Effector CD8-positive, alpha-beta T cell (primary cell): ENCODE data around the gene CCNH.

Experiments used
- DNase-seq: peaks from one replicate; lab custom pipeline; 2025; lab: John Stamatoyannopoulos, UW

The CCNH gene

DNA sequence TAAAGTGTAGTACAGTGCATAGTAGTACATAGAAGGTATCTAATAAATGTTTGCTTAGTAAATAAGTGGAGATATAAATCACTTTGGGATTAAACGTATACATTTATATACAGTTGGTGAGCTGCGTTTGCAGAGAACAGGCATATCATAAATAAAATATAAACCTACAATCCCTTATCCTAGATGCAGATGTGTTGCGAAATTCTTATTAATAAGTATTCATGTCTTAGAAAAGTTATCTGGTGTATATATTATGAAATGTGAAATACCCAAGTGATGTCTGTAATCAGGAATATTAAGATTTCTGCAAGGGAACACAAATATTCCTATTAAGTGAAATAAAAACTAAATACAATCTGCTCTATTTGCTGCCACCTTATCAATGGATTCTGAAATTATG is 8.8 kb downstream of the CCNH start:
- DNase-seq: no peak

- DNase-seq: no peak
These were observed 9.3 kb downstream of the CCNH start for GRCh38 chr5:87403409-87403808.

DNA sequence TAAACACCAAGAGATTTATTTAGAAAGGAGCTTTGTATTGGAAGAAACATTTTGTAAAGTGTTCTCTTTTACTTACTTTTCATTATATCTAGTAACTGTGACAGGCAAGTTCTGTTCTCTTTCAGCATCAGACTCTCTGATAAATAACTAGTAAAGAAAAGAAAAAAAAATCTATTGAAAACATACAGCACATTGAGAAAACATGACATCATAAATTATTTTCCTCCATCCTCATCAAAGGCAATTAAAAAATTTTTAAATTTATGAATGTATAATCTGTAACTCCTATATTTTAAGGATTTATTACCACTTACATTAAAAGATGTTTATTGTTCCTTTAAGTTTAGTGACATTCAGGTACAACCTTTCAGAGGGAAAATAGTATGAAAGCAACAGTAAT is 11.1 kb downstream of the CCNH start:
- no peak for DNase-seq

GRCh38 chr5:87400305-87400899 is 12.3 kb downstream of the CCNH start:
- no peak for DNase-seq

DNA sequence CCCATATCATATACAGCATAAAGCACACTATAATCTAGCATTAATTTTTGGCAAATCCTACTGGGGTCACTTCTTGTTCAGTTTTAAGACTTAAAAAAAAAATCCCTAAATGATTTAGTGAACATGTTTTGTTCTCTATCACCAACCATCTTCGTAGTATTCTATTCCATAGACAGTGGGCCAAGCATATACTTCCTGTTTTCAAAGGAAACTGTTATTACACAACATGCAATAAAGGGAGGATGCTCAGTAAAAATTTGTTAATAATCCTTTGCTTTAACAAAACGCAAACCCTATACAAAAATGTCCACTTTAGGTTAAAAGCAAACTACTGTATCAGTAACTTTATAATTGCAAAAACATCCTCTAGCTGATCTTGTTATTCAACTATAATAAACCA is 13.0 kb downstream of the CCNH start:
- no peak for DNase-seq

DNA sequence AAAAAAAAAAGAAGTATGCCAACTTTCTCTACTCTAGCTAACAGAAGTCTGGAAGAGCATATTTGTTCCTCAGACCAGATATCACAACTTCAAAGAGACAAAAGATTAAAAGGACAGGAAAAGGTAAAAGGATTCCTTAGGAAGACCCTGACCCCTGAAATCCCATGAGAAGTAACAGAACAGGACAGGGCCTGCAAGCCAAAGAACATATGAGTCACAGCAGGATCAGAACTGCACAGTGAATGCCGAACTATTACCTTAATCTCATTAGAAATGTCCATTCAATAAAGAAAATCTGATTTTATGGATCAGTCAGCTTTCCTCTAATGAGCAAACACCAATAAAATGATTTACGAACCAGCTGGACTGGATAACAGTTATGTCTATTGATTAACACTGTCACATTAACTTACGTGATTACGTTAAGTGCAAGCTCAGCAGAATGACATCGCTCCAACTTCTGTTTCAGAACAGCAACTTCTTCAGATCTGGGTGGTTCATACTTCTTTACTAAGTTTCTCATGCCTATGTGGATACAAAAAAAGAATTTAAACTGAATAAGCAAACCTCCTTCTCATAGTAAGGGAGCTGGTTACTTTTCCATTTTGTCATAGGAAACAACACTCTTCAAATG is 13.6 kb downstream of the CCNH start:
- no peak for DNase-seq

DNA sequence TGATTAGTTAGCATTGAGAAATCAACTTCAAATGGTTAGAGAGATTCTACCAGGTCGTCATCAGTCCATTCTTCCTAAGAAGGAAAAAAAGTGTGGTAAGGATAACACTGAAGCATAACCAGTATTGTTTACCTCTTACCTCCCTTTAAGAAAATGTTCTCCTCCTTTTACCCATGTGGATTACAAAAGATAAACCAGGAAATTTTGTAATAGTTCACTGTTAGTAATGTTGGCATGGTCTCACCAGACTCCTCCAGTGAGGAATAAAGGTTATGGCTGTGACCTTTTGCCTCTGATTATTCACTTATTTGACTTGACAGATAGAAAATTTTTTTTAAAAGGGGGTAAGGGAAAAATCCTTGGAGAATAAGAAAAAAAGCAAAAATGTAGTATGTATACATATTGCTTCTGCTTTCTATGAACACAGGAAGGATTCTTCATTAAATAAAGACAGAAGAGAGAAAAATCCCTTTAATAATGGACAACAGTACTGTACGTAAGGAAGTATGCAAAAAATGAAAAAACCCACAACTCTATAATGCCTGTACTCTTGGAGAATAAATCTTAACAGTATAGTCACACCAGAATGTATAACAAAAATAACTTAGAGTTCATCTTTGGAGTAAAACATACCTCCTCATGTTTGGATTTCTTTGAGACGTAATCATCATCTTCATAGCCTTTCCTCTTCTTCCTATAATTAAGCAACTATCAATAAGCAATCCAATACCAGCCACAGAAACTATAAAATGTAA is 18.1 kb downstream of the CCNH start:
- no peak for DNase-seq

DNA sequence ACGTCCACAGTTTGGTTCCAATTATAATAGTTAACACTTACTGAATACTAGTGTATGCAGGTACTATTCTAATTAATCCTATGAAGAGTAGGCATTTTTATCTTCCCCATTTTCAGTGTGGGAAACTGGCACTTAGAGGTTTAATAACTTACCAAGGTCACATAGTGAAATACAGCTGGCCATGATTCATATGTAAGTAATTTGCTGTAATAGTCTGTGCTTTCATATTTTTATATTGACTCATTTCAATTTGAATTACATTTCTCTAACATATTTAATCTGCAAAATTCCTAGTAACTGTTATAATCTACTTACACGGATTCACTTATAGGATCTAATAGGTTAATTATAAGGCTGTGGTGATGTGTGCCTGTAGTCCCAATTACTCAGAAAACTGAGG is 19.4 kb downstream of the CCNH start:
- no peak for DNase-seq

GRCh38 chr5:87392801-87393200 is 19.9 kb downstream of the CCNH start:
- DNase-seq: no peak

DNA sequence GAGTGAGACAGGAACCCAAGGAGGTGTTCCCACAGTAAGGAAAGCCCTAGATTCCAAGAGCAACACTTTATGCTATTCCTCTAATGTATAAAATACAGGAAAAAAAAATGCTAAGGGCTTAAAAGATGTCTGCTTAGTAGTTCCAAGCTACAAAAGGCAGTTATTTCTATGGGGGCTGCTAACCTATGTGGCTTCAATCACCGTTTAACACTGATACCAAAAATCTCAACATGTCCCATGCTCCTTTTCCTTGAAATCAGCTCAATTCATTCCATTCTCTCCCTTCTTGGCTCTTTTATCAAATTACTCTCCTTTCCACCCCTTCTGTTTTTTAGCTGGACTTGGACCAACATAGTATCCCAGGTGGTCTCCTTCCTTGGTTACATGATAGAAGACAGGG is 20.6 kb downstream of the CCNH start:
- no peak for DNase-seq

GRCh38 chr5:87390576-87391199 is 22.0 kb downstream of the CCNH start:
- DNase-seq: no peak

DNA sequence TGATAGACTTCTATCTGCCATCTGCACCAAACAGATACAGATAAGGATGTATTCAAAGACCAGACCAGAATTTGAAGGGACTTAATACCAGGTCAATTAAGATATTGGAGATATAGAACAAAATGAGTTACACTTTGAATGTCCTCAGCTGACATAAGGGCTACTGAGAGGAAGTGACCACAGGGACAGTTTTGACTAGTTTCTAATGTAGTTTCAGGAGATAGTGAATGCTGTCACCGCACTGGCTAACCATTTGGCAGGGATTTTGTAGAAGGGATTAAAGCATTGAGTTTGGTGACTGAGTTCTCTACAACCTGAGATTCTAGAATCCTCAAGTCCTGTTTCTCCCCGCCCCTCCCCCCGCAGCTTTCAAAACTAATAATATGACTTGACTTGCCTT is 22.7 kb downstream of the CCNH start:
- DNase-seq: no peak

GRCh38 chr5:87389296-87390034 is 23.3 kb downstream of the CCNH start:
- no peak for DNase-seq

DNA sequence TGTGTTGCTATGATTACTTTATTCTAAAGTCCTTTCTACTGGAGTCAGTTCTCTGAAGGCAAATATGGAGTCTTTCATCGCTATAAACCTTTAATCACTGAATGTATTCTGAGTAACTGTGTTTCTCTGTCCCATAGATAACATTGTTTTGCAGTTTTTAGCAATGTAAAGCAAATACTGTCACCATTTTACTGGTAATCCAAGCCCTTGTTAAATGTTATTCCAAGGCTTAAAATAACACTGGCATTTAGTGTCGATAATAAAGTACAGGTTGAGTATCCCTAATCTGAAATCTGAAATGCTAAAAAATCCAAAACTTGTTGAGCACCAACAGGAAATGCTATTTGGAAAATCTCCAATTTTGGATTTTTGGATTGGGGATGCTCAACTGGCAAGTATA is 24.6 kb downstream of the CCNH start:
- no peak for DNase-seq

GRCh38 chr5:87385802-87386201 is 26.9 kb downstream of the CCNH start:
- DNase-seq: no peak

DNA sequence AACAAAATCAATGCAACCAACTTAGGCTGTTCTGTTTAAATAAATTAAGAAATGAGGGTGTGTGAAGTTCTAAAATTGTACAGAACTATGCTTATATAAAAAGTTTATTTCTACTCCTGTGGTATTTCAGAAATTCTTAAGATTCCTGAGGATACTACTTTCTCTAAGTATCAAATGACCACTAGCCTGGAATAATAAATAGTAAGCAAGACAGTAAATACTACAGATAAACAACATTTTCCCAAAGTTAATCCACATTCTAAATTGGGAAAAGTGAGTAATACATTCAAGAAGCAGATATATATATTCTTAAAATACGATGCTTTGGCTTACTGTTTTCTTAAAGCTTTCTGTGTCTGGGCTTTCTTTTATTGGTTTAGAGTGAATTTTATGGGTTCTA is 29.5 kb downstream of the CCNH start:
- no peak for DNase-seq

- DNase-seq: no peak
These were observed 30.5 kb downstream of the CCNH start for GRCh38 chr5:87382224-87382623.

DNA sequence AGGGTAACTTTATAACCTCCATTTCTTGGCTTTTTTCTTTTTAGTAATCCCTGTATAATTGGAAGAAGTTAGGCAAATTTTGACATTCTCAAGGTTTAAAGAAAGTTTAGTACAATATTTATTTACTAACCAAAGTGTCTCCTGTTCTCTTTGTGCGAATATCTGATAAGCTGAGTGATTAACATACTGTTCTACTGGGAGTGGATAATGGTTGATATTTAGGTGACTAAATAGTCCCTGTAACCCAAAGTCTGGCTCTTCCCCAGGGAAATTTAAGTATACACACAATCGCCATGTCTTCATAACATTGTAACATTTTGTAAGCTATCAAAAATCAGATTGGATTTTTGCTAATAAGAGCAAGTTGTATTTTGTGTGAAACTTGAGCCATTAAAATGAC is 40.0 kb downstream of the CCNH start:
- no peak for DNase-seq

DNA sequence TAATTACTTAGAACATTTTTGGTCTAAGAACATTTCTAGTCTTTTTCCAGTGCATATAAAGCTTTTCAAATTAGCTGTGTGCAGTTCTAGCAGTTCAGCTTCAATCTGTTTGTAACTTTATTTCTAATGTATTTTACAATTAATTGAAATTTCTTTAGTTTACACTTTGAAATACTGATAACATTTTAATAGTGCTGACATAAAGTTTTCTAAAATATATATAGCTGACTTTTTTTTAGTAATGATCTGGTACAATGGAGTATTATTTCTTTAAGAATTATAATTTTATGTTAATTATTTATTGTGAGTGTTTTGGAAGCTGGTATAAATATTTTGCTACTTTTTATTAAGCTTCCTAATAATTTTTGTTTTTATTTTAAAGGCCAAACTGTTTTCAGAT is 43.3 kb downstream of the CCNH start:
- DNase-seq: no peak

GRCh38 chr5:87368601-87369000 is 44.1 kb downstream of the CCNH start:
- DNase-seq: no peak

- DNase-seq: no peak
These were observed 45.5 kb downstream of the CCNH start for GRCh38 chr5:87367243-87367642.

- DNase-seq: no peak
These were observed 51.1 kb downstream of the CCNH start for GRCh38 chr5:87361536-87362213.
